LNCaP clone FGC (cell line): Measurements from ENCODE around the gene ZNF865.
A peak's percentile ranks its signal among the peaks of the same experiment; 100 is the strongest.

Source experiments
- DNase-seq: peaks from one replicate; pipeline ENCODE4 v3.0.0-alpha.2; 2011; ENCODE audit warnings: low read depth
- H3K4me3 ChIP-seq: 2 replicates; pipeline ENCODE4 v1.5.1; 2011; ENCODE audit warnings: mild to moderate bottlenecking, low read depth, low read length, control low read depth
- TF ChIP-seq, protein P1 (sequence below): IDR thresholded peaks from 2 replicates; pipeline ENCODE4 v1.5.1; 2012; ENCODE audit warnings: mild to moderate bottlenecking; ENCODE audit not compliant: control insufficient read depth, insufficient read depth; ENCODE audit errors: extremely low read depth

ZNF865 gene

DNA sequence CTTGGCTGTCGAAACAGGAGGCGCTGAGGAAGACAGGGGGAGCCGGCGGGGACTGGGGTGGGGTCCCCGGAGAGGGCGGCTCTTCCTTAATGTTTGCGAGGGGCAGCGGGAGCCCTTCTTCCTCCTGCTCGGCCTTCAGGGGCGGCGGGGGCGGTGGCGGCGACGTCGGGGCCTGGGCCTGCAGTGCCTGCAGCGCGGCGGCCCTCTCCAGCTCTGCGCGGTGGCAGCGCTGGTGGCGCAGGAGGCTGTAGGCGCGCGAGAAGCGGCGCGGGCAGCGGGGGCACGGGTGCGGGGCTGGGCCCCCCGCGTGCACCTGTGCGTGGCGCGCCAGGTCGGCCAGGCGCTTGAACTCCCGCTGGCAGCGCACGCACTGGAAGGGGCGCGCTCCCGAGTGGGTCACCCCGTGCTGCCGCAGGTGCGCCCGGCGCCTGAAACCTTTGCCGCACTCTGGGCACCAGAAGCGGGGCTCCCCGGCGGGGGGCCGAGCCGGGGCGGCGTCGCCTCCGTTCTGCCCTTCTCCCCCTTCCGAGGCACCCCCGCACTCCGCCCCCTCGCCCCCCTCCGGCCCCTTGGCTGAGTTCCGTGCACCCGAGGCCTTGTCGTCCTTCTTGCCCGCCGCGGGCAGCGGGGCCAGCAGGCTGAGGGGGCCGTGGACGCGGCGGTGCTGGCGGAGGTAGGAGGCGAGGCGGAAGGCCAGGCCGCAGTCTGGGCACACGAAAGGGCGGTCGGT, 27.3 kb upstream of the ZNF865 start:
- no peak for DNase-seq
- TF ChIP-seq, protein P1, sequence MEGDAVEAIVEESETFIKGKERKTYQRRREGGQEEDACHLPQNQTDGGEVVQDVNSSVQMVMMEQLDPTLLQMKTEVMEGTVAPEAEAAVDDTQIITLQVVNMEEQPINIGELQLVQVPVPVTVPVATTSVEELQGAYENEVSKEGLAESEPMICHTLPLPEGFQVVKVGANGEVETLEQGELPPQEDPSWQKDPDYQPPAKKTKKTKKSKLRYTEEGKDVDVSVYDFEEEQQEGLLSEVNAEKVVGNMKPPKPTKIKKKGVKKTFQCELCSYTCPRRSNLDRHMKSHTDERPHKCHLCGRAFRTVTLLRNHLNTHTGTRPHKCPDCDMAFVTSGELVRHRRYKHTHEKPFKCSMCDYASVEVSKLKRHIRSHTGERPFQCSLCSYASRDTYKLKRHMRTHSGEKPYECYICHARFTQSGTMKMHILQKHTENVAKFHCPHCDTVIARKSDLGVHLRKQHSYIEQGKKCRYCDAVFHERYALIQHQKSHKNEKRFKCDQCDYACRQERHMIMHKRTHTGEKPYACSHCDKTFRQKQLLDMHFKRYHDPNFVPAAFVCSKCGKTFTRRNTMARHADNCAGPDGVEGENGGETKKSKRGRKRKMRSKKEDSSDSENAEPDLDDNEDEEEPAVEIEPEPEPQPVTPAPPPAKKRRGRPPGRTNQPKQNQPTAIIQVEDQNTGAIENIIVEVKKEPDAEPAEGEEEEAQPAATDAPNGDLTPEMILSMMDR: no peak
- H3K4me3 ChIP-seq: no peak overlapping the region

DNA sequence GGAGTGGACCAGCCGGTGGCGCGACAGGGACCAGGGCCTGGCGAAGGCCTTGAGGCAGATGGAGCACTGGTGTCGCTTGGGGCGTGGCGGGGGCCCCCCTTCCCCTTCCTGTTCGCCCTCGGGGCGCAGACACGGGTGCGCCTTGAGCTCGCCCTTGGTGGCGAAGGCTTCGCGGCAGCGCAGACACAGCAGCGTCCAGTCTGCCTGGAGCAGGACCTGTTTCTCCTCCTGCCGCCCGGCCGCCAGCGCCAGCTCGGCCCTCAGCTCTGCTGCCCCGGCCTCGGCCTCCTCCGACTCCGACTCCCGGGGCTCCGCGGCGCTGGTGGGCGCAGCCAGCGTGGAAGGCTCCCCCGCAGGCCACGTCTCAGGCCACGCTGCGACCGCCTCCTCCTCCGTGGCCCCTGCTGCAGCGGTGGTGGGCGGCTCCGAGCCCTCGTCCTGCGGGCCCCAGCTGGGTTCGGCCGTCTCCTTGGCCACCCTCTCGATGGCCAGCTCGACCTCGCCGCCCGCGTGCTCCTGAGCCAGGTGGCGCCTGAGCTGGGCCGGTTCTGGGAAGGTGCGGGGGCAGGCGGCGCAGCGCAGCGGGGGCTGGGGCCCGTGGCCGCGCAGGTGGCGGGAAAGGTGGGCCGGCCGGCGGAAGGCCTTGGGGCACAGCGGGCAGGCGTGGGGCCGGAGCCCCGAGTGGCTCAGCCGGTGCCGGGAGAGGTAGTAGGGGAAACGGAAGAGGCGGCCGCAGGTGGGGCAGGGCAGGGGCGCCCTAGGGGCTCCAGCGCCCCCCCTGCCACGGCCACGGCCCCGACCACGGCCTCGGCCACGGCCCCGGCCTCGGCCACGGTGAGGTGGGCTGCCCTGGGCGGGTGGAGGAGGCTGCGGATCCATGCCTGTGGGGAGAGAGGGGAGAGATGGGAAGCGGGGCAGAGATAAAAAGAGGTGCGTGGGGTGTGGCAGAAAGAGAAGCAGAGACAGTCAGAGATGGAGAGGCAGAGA, 26.4 kb upstream of the ZNF865 start:
- DNase-seq: no peak
- TF ChIP-seq, protein P1: no peak
- H3K4me3 ChIP-seq: peak overlapping the region; percentile 81

DNA sequence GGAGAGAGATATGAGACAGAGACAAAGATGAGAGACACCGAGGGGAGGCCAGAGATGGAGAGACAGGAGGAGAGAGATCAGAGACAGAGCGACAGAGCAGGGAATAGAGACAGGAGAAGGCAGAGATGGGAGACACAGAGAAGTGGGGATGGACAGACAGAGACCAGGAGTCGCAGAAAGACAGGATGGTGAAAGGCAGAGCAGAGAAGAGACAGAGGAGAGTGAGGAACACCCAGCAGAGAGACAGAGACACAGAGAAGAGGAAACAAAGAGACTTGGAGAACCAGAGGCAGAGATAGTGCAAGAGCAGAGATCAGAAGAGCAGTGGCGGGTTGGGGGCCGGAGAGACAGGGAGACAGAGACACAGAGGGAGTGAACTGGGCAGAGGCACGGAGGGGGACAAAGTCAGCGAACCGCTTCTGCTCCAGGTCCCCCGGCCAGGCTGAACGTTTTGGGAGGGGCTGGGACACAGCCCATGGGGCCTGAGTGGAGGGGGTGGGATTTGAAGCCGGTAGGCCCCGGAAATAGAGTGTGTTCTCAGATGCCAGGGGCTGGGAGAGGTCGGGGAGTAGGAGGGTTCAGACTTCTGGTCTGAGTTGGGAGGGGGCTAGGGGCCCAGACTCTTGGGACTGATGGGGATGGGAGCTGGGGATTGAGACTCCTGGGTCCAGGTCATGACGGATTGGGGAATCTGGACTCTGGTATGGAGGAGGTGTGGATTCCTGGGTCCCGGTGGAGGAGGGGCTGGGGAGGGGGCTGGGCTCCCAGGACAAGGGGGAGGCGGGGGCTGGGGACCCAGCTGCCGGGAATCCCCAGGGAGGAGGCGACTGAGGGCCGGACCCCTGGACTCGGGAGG, 25.5 kb upstream of the ZNF865 start:
- peak overlapping the region; percentile 81 for H3K4me3 ChIP-seq
- TF ChIP-seq, protein P1: no peak
- no peak for DNase-seq

DNA sequence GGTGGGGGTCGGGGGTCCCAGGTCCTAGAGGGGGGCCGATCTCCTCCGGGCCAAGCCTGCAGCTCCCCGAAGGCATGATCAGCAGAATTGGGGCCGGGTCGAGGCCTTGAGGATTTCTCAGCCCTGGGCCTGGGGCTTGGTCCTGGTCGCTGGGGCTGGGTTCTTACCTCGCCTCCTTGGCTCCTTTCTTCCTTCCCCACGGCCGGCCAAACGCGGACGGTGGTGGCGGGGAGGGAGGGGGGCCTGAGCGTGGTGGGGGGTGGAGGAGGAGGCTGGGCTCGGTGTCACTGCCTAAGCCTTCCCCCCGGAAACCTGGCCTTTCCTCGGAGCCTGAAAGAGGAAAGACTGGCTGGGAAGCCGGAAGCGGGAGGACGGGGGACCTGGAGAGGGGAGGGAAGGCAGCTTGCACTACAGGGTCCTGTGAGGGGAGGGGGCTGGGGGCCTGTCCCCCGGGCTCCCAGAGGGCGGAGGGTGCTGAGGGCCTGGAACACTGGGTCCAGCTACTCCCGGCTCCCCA, 24.8 kb upstream of the ZNF865 start, which contains the start of gene ZNF579:
Gene ZNF579, minus strand, starts transcription at position 221 of the 517 bp plus-strand sequence. CDS start 1,209 bp downstream, outside the sequence.
- H3K4me3 ChIP-seq: peak within 1 kb of the TSS; percentile 81
- TF ChIP-seq, protein P1: no peak
- DNase-seq: peak; percentile 67

DNA sequence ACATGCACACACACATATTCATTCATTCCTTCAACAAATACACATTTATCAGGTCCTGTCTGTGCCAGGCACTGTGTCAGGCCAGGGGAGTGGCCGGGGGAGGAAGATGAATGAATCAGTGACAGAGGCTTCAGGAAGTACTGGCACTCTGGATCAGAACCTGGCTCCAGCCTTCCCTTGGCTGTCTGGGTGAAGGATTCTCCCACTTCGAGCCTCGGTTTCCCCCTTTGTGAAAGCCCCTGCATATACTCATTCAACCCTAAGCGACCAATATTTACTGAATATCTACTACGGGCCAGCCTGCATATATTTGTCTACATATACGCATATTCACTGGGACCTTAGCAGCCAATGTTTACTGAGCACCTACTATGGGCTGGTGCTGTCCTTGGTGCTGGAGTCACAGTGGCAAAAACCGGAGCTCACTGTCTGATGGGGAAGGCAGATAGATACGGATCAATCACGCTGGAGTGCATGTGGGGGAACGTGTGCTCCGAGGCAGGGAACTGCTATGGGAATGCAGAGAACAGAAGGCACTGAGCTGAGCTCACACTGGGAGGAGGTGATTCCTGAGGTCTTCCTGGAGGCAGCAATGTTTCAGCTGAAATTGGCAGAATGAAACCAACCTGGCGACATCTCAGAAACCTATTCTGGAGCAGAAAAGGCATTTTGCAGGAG, 24.2 kb upstream of the ZNF865 start:
- TF ChIP-seq, protein P1: no peak
- H3K4me3 ChIP-seq: peak overlapping the region; percentile 81
- DNase-seq: no peak
